ENCODE data around the gene DNAJB11. TPM values are rescaled to one million over a fixed set of nuclear protein-coding genes. Genes with fewer than 3 reads are reported as not detected.

The DNAJB11 gene
- total RNA-seq, 1 donor from 2014 or later: 34.6 TPM

DNA sequence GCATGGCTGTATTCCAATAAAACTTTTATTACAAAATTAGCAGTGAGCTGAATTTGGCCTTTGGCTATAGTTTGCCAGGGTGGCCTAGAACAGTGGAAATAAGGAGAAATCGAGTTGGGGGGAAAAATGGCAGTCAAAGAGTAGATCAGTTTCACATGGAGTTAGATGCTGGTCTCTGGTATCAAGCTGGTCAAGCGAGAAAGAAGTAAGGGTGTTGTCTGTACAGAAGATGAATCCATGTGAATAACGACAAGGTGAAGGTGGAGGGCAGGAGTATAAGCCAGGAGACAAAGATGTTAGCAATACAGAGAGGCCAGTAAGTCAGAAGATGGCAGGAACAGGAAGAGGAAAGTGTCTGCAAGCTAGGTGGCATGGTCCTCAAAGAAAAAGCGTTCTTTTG is 54.1 kb downstream of the DNAJB11 start:
- Histone ChIP-seq H3K36me3 (no peaks in the 10 kb centered on the region), H3K27me3 (no peaks in the 10 kb centered on the region), H3K4me3 (no peak overlapping the region), H3K4me1 (no peaks in the 10 kb centered on the region), H3K27ac (no peak overlapping the region), H3K9me3 (no peaks in the 10 kb centered on the region)
- DNase-seq (ENCODE audit: extremely low spot score in 2 of 2): peak in 1 of 2 donors; percentile 28
- intact Hi-C loops (cut with DNase I): no loop called here
- TF ChIP-seq POLR2A (IDR thresholded peaks at IDR 0.05) (no peak), POLR2AphosphoS5 (IDR thresholded peaks at IDR 0.05; ENCODE audit: insufficient read depth in 1 of 2, low read depth in 1 of 2) (no peak)
- TF ChIP-seq, protein P1, sequence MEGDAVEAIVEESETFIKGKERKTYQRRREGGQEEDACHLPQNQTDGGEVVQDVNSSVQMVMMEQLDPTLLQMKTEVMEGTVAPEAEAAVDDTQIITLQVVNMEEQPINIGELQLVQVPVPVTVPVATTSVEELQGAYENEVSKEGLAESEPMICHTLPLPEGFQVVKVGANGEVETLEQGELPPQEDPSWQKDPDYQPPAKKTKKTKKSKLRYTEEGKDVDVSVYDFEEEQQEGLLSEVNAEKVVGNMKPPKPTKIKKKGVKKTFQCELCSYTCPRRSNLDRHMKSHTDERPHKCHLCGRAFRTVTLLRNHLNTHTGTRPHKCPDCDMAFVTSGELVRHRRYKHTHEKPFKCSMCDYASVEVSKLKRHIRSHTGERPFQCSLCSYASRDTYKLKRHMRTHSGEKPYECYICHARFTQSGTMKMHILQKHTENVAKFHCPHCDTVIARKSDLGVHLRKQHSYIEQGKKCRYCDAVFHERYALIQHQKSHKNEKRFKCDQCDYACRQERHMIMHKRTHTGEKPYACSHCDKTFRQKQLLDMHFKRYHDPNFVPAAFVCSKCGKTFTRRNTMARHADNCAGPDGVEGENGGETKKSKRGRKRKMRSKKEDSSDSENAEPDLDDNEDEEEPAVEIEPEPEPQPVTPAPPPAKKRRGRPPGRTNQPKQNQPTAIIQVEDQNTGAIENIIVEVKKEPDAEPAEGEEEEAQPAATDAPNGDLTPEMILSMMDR (IDR thresholded peaks at IDR 0.05): no peak

DNA sequence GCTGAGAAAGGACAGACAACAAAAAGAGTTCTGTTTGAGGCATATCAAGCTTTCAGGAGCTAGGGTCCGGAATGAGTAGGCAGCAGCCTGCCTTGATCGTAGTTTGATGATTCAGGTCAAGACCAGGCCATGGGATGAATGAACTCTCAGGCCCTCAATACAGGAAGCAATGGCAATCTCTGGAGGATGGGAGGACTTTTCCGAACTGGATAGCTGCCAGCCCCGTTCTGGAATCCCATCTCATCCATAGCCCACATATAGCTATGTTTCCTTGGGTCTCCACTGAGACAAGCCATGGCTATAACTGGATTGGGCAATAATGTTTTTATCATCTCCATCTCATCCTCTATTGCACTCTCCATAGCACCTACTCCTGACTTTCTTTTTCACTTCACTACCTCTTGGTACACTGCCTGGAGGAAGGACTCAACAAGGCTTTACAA is 55.1 kb downstream of the DNAJB11 start:
- intact Hi-C loops (cut with DNase I): no loop called here
- Histone ChIP-seq H3K36me3 (no peaks in the 10 kb centered on the region), H3K27me3 (no peaks in the 10 kb centered on the region), H3K4me3 (no peak overlapping the region), H3K4me1 (no peaks in the 10 kb centered on the region), H3K9me3 (no peaks in the 10 kb centered on the region), H3K27ac (no peak overlapping the region)
- TF ChIP-seq POLR2A (IDR thresholded peaks at IDR 0.05) (no peak), POLR2AphosphoS5 (IDR thresholded peaks at IDR 0.05; ENCODE audit: insufficient read depth in 1 of 2, low read depth in 1 of 2) (no peak)
- TF ChIP-seq, protein P1 (IDR thresholded peaks at IDR 0.05): no peak
- DNase-seq (ENCODE audit: extremely low spot score in 2 of 2): peak; percentile 22 to 31

DNA sequence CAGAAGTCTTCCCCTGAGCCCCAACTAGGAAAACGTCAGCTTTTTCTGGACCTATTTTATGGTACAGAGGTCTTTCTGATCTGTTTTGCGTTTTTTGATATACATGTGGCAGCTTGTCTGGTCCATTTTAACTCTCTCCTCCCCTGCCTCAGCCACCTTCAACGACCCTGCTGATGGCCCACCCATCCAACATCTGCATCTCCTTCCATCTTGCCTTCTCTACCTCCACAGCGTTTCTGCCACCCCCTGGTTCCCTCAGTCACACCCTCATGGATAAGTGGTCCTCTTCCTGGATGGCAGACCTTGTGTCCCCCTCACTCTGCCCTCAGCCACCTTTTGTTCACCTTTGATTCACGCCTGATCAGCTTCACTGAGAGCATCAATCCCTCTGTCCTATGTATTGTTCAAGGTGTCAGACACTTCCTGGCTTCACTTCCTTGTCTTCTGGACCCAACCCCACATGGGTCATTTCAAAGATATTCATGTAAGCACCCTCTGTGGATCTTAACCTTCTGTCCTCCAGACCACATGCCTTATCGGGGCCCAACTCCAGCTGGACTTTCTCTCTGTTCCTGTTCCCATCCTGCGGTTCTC is 55.8 kb downstream of the DNAJB11 start:
- no peaks in the 10 kb centered on the region for H3K27me3 ChIP-seq
- H3K4me3 ChIP-seq: no peak overlapping the region
- intact Hi-C loops (cut with DNase I): no loop called here
- no peaks in the 10 kb centered on the region for H3K9me3 ChIP-seq
- no peaks in the 10 kb centered on the region for H3K4me1 ChIP-seq
- H3K36me3 ChIP-seq: no peaks in the 10 kb centered on the region
- TF ChIP-seq POLR2A (IDR thresholded peaks at IDR 0.05) (no peak), POLR2AphosphoS5 (IDR thresholded peaks at IDR 0.05; ENCODE audit: insufficient read depth in 1 of 2, low read depth in 1 of 2) (no peak)
- TF ChIP-seq, protein P1 (IDR thresholded peaks at IDR 0.05): no peak
- H3K27ac ChIP-seq: no peak overlapping the region
- DNase-seq (ENCODE audit: extremely low spot score in 2 of 2): peak; percentile 52 to 79

DNA sequence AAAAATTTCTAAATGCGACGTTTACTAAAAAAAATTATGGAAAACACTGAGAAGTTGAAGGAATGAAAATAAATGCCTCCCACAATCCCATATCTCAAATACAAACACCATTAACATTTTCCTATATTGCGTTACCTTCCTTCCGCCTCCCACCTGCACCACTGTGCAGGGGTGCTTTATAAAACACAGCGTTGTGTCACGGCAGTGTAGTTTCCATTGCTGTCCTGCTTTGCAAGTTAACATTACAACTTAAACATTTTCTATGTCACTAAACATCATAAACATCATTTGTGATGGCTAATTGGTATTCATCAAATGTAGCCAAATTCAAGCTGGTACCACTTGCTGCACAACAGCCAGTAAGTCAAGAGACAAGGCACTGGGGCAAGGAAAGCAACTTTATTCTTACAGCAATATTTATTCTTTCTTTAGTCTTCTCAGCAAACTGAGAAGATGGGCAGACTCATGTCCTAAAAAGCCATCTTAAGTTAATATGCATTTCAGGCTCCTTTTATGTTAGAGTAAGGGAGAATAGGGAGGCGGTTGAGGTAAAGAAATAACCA is 57.4 kb downstream of the DNAJB11 start:
- H3K4me1 ChIP-seq: no peaks in the 10 kb centered on the region
- no peaks in the 10 kb centered on the region for H3K36me3 ChIP-seq
- H3K4me3 ChIP-seq: no peak overlapping the region
- no peaks in the 10 kb centered on the region for H3K9me3 ChIP-seq
- TF ChIP-seq, protein P1 (IDR thresholded peaks at IDR 0.05): no peak
- no peaks in the 10 kb centered on the region for H3K27me3 ChIP-seq
- intact Hi-C loops (cut with DNase I): no loop called here
- no peak overlapping the region for H3K27ac ChIP-seq
- DNase-seq (ENCODE audit: extremely low spot score in 2 of 2): peak; percentile 5 to 28

DNA sequence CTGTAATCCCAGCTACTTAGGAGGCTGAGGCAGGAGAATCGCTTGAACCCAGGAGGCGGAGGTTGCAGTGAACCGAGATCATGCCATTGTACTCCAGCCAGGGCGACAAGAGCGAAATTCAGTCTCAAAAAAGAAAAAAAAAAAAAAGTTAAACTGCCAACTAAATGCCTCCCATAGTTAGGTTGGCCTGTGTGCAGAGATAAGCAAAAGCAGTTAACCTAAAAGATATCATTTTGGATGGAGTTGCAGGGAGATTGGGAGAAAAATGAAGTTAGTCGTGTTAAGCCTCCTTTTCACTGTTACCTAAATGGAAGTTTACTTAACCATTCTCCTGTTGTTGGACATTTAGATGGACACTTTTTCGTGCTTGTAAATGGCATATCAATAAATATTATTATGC is 58.2 kb downstream of the DNAJB11 start:
- DNase-seq (ENCODE audit: extremely low spot score in 2 of 2): peak; percentile 0 to 1
- Histone ChIP-seq H3K4me3 (no peak overlapping the region), H3K27ac (no peak overlapping the region), H3K36me3 (no peaks in the 10 kb centered on the region), H3K9me3 (no peaks in the 10 kb centered on the region), H3K4me1 (no peaks in the 10 kb centered on the region), H3K27me3 (no peaks in the 10 kb centered on the region)
- TF ChIP-seq, protein P1 (IDR thresholded peaks at IDR 0.05): no peak
- TF ChIP-seq POLR2A (IDR thresholded peaks at IDR 0.05): no peak
- TF ChIP-seq POLR2AphosphoS5 (IDR thresholded peaks at IDR 0.05; ENCODE audit: insufficient read depth in 1 of 2, low read depth in 1 of 2): no peak
- intact Hi-C loops (cut with DNase I): no loop called here

Data from vagina (tissue), 2 donors.